BLaER1 (cell line): Measurements from ENCODE around the gene OSBPL5.
"Not testable (repeated sequence)": the region's sequence is repeated elsewhere in the genome, so short reads cannot be mapped to it uniquely, and the experiment has no call there.

Source experiments
- H3K27ac ChIP-seq: shearing (Covaris generic); formaldehyde crosslinking; 2 replicates; pipeline ENCODE4 v1.8.1; 2022
- H3K27me3 ChIP-seq: shearing (Covaris generic); formaldehyde crosslinking; 2 replicates; pipeline ENCODE4 v1.8.1; 2022
- H3K36me3 ChIP-seq: shearing (Covaris generic); formaldehyde crosslinking; 2 replicates; pipeline ENCODE4 v1.8.1; 2022
- H3K4me1 ChIP-seq: shearing (Covaris generic); formaldehyde crosslinking; 2 replicates; pipeline ENCODE4 v1.8.1; 2022
- H3K4me2 ChIP-seq: shearing (Covaris generic); formaldehyde crosslinking; 2 replicates; pipeline ENCODE4 v1.8.1; 2022
- H3K4me3 ChIP-seq: shearing (Covaris generic); formaldehyde crosslinking; 2 replicates; pipeline ENCODE4 v1.8.1; 2022
- H3K9ac ChIP-seq: shearing (Covaris generic); formaldehyde crosslinking; 2 replicates; pipeline ENCODE4 v1.8.1; 2022
- H3K9me3 ChIP-seq: shearing (Covaris generic); formaldehyde crosslinking; 2 replicates; pipeline ENCODE4 v1.8.1; 2022
- H4K20me1 ChIP-seq: shearing (Covaris generic); formaldehyde crosslinking; 2 replicates; pipeline ENCODE4 v1.8.1; 2022
- Cebpa-rat ChIP-seq: shearing (Covaris generic); IDR thresholded peaks from 2 replicates; pipeline ENCODE4 v1.8.1; 2022

Gene OSBPL5

DNA sequence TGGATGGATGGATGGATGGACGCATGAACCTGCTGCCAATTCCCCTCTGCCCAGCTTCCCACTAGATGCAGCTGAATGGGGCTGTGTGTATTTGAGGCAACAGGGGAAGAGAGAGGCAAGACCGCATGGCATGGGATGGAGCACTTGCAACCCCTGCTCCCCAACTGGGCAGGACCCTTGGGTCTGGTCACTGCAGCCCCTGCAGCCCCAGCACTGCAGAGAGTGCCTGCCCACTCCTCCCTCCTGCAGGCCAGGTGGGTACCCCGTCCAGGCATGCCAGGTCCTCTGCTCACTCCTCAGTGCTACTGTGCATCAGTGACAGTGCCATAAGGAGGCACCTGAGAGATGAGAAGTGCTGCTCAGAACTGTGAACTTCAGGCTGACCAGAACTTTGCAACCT lies 40.3 kb downstream of the OSBPL5 start:
- peaks cover 19% of the 10 kb centered on the region; the same call in 1 of the 2 replicates for H4K20me1 ChIP-seq
- no peak overlapping the region; the same call in 1 of the 2 replicates for H3K4me2 ChIP-seq
- H3K9me3 ChIP-seq = peaks cover 9% of the 10 kb centered on the region
- H3K4me3 ChIP-seq = no peak overlapping the region
- H3K27me3 ChIP-seq = no peaks in the 10 kb centered on the region
- no peak overlapping the region for H3K9ac ChIP-seq
- H3K36me3 ChIP-seq = peaks cover 89% of the 10 kb centered on the region
- no peak overlapping the region for H3K27ac ChIP-seq
- peaks cover 24% of the 10 kb centered on the region for H3K4me1 ChIP-seq
- TF ChIP-seq Cebpa-rat = no peak

DNA sequence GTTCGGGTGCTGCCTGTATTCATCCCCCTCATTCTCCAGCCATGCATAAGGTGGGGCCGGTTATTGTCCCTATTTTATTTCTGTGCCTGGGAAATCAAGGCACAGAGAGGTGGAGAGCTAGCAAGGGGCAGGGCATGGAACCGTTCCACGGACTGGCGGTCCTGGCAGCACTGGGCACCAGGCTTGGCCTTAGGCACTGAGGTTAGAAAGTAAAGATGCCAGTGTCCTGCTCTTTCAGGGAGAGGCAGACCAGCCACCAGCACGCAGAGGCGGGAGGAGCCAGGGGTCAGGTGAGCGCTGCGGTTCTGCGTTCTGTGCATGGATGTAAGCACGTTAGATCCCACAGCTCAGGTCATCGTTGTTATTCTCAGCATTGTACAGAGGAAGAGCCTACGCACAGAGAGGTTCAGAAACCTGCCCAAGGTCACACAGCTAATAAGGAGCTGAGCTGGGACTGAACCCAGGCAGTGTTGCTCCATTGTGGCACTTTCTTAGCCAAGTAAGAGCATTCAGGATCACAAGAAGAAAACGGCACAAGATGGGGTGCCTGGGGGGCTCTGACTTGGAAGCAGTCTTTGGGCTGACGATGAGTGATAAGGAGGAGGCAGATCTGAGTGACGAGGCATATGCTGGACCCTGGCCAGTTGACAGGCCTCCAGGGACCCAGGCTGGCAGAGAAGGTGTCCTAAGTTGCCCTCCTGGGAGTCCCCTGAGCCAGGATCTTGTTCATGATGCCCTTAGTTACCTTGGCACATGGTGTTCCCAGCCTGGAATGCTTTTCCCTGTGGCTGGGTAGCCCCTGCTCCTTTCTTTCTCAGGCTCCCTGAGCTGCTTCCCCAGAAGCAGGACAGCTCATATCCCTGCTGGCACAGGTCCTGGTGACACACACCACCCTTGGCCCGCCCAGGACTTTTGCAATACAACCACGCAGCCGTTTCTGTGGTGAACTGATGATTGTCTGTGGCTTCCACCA lies 41.1 kb downstream of the OSBPL5 start:
- Histone ChIP-seq H3K4me3 (no peak overlapping the region), H3K4me1 (peaks cover 21% of the 10 kb centered on the region), H3K4me2 (peak overlapping the region; percentile 24; the same call in 1 of the 2 replicates), H3K9ac (no peak overlapping the region), H3K9me3 (peaks cover 17% of the 10 kb centered on the region), H4K20me1 (peaks cover 11% of the 10 kb centered on the region; the same call in 1 of the 2 replicates), H3K27ac (no peak overlapping the region), H3K36me3 (peaks cover 97% of the 10 kb centered on the region), H3K27me3 (no peaks in the 10 kb centered on the region)
- no peak; the same call in 1 of the 2 replicates for TF ChIP-seq Cebpa-rat

DNA sequence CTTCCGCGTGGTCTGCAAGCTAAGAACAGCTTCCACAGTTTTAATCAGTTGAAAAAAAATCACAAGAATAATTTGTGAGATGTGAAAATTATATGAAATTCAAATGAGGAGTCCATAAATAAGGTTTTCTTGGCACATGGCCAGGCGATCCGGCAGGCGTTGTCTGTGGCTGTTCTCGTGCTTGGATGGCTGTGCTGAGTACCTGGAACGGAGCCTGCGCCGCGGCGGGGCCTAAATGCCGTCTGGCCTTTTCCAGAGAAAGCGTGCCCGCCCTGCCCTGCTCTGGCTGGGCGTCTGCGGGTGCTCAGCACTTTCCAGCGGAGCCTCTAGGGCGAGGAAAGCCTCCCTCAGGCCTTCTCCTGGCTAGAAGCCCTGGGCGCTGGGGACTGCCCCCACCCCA lies 41.8 kb downstream of the OSBPL5 start:
- Histone ChIP-seq H3K4me3 (no peak overlapping the region), H3K27me3 (no peaks in the 10 kb centered on the region), H3K4me1 (peaks cover 14% of the 10 kb centered on the region), H3K27ac (no peak overlapping the region), H3K36me3 (peaks cover 97% of the 10 kb centered on the region), H4K20me1 (0 out of 2 replicates have a peak, but pooled peaks cover 4% of the 10 kb centered on the region), H3K4me2 (no peak overlapping the region), H3K9ac (no peak overlapping the region), H3K9me3 (peaks cover 24% of the 10 kb centered on the region)
- TF ChIP-seq Cebpa-rat = no peak

DNA sequence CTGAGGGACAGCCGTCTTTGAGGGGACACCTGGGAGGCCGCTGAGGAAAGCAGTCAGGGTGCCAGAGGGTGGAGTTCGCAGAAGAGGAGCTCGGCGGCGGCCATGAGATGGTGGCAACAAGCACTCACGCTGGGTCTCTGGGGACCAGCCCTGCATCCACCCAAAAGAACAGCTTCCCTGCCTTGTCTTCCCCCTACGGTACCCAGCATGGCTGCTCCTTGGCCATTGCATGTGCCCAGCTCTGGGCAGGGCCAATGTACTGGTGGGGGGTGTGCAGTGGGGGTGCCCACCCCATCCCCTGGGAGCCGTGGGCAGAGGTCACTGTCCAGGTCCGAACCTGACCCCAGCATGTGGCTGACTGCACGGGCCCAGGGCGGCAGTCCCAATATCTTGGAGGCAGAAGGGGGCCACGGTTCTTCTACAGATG lies 42.3 kb downstream of the OSBPL5 start:
- Histone ChIP-seq H3K27me3 (no peaks in the 10 kb centered on the region), H3K4me1 (peaks cover 11% of the 10 kb centered on the region), H3K9ac (no peak overlapping the region), H3K27ac (no peak overlapping the region), H3K9me3 (peaks cover 29% of the 10 kb centered on the region), H3K36me3 (peaks cover 98% of the 10 kb centered on the region), H3K4me2 (no peak overlapping the region), H4K20me1 (no peaks in the 10 kb centered on the region), H3K4me3 (no peak overlapping the region)
- no peak for TF ChIP-seq Cebpa-rat

DNA sequence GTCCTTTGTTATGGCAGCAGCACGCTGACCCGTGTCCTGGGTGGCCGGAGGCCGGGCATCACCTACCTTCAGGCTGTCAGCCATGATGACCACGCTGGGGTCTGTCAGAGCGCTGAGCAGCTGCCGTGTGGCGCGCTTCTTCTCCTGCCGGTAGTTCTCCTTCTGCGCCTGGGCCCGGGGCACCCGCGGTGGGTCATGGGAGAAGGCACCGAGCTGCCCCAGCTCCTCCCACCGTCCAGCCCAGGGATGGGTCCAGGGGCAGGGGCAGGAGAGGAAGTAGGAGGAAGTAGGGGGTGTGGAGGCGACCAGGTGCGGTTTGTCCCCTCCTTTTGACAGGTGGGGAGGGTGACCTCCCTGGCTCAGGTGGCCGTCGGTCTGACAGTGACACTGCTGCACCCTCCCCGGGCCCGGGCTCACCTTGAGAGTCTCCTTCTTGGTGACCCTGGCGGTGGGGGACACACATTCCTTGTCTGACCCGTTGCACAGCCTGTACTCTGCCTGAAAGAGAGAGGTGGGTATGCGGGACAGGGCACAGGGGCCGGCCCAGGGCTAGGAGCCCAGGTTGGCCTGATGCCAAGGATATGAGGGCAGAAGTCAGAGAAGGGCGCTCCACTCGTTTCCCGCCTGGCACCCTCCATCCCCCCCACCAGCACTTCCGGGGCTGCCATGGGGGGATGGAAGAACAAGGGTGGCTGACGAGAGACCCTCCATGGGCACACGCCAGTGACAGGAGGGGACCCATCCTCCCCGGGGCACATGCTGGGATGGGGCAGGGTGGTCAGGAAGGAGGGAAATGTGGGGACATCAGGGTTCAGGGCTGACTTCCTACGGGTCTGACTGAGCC lies 43.0 kb downstream of the OSBPL5 start:
- Histone ChIP-seq H3K27ac (no peak overlapping the region), H3K4me3 (no peak overlapping the region), H3K36me3 (peaks cover 96% of the 10 kb centered on the region), H3K27me3 (no peaks in the 10 kb centered on the region), H3K4me2 (no peak overlapping the region), H3K4me1 (peaks cover 11% of the 10 kb centered on the region), H3K9me3 (peaks cover 36% of the 10 kb centered on the region), H4K20me1 (no peaks in the 10 kb centered on the region), H3K9ac (no peak overlapping the region)
- no peak for TF ChIP-seq Cebpa-rat

DNA sequence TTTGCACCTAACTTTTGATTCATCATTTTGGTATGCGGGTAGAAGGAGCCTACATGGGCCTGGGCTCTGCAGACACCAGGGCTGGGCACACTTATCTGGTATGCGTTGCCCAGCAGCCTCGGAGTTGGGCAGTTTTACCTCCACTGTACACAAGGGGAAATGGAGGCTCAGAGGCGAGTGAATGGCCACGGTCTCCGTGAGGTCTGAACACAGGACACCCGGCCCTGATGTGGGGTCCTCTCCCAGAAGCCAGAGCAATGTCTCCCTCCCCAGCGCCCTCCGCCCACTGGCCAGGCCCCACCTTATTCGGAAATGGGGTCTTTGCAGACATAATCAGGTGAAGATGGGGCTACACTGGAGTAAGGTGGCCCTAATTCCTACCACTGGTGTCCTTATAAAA lies 43.7 kb downstream of the OSBPL5 start:
- Histone ChIP-seq H4K20me1 (no peaks in the 10 kb centered on the region), H3K4me3 (no peak overlapping the region), H3K36me3 (peaks cover 95% of the 10 kb centered on the region), H3K27me3 (no peaks in the 10 kb centered on the region), H3K27ac (no peak overlapping the region), H3K9ac (no peak overlapping the region), H3K9me3 (peaks cover 43% of the 10 kb centered on the region), H3K4me2 (no peak overlapping the region), H3K4me1 (peaks cover 11% of the 10 kb centered on the region)
- no peak for TF ChIP-seq Cebpa-rat

DNA sequence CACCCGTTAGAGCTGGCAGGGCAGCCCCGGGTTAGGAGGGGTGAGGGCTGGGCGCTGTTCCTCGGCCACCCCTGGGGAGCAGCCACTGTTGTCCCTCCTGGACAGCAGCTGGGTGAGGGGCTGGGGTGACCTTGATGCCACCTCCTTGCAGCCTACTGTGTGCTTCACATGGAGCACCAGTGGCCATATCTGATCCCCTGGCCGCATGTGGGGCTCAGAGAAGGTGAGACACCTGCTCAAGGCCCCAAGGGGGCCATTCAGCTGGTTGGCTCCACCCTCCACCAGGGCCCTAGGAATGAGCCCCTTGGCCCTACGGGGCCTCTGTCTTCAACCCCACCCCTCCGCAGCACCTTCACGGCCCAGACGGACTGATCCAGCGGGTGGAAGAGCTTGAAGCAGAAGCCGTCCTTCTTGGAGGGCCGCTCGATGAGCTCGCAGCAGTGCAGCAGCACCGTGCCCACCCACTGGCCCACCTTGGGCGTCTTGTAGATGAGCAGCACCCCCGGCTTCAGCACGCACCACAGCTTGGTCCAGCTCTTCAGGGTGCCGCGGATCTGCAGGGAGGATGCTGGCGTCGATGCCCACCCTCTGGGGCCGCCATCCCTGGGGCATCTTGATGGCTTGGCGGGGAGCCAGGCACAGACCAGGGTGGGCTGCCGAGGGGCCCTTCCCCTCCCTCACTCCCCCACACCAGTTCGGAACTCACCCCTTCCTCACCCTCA lies 44.9 kb downstream of the OSBPL5 start:
- peaks cover 91% of the 10 kb centered on the region for H3K36me3 ChIP-seq

DNA sequence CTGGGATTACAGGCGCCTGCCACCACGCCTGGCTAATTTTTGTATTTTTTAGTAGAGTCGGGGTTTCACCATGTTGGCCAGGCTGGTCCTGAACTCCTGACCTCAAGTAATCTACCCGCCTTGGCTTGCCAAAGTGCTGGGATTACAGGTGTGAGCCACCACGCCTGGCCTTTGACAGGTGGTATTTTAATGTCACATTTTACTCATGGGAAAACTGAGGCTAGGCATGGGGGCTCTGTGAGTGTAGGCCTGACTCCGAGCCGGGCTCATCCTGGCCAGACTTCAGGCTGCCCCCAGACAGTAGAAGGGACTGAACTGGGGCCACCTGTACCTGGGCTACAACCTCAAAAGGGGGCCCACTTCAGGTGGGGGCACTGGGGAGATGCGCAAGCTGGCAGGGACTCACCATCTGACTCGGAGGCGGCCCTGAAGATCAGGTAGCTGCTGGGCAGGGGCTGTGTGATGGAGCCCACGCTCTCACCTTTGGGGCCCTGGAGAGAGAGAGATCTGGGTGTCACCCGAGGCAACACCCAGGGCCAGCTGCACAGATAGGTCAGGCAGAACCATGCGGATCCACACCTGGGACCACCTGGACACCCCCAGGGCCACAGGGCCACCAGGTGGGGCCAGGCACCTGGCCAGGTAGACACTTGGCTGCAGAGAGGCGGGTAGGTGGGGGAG lies 45.8 kb downstream of the OSBPL5 start:
- Histone ChIP-seq H3K9me3 (peaks cover 64% of the 10 kb centered on the region), H3K36me3 (peaks cover 91% of the 10 kb centered on the region), H3K4me2 (no peak overlapping the region), H3K4me1 (peaks cover 3% of the 10 kb centered on the region), H3K4me3 (no peak overlapping the region), H4K20me1 (no peaks in the 10 kb centered on the region), H3K27me3 (no peaks in the 10 kb centered on the region), H3K27ac (no peak overlapping the region), H3K9ac (no peak overlapping the region)
- no peak for TF ChIP-seq Cebpa-rat

More for the DNA sequence above, 44.9 kb downstream of the OSBPL5 start:
- TF ChIP-seq Cebpa-rat = no peak
- H3K4me1 ChIP-seq = peaks cover 11% of the 10 kb centered on the region
- H4K20me1 ChIP-seq = no peaks in the 10 kb centered on the region
- no peak overlapping the region for H3K4me2 ChIP-seq
- no peaks in the 10 kb centered on the region for H3K27me3 ChIP-seq
- H3K9me3 ChIP-seq = peaks cover 55% of the 10 kb centered on the region
- H3K9ac ChIP-seq = no peak overlapping the region
- H3K27ac ChIP-seq = no peak overlapping the region
- no peak overlapping the region for H3K4me3 ChIP-seq

DNA sequence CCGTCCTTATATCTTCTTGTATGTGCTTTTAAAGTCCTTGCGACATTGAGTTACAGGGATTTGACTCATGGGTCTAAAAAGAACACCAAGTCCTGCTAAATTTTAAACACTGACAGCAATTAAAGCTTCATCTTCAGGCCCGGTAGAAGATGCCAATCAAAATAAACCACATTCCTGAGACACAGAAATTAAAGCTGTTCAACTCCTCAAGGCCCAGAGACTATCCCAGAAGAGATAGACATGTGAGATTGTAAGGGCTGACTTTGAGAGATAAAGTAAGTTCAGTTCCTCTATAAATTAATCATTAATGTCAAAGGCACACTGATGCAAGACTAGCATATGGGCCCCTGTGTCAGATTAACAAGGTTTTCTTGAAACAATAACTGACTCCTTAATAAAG lies 49.8 kb downstream of the OSBPL5 start:
- Histone ChIP-seq H3K27ac (no peak overlapping the region), H3K9me3 (peaks cover 81% of the 10 kb centered on the region), H3K4me3 (no peak overlapping the region), H4K20me1 (no peaks in the 10 kb centered on the region), H3K9ac (no peak overlapping the region), H3K4me2 (no peak overlapping the region), H3K36me3 (peaks cover 70% of the 10 kb centered on the region), H3K27me3 (no peaks in the 10 kb centered on the region), H3K4me1 (peaks cover 6% of the 10 kb centered on the region)
- TF ChIP-seq Cebpa-rat = no peak

DNA sequence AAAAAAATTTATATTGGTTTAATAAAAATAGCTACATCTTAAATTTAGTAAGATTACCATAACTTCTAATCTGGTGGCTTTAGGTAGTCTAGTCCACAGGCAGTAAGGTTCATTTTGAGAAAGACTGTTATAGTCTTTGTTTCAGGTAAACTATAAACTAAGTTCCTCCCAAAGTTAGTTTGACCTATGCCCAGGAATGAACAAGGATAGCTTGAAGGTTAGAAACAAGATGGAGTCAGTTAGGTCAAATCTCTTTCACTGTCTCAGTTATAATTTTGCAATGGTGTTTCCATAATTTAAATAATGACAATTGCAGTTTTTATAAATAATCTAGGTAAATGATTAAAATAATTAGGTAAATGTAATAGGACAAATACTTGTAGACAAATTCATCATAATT lies 51.4 kb downstream of the OSBPL5 start:
- H3K9me3 ChIP-seq = peaks cover 64% of the 10 kb centered on the region
- not testable (repeated sequence) for H3K27me3 ChIP-seq, H3K9ac ChIP-seq, H3K4me1 ChIP-seq, H3K27ac ChIP-seq, H3K4me3 ChIP-seq, H3K4me2 ChIP-seq, H4K20me1 ChIP-seq
- peaks cover 67% of the 10 kb centered on the region for H3K36me3 ChIP-seq
